Mesothelial cell of epicardium (in vitro differentiated cells): Measurements from ENCODE around the gene SEBOX. TPM values are rescaled to one million over a fixed set of nuclear protein-coding genes. Genes with fewer than 3 reads are reported as not detected.

Experiments used
- DNase-seq, 2 experiments: peaks; one replicate each; pipeline ENCODE4 v3.0.0; 2021; ENCODE audit warnings: low spot score in 2 of 2; ENCODE audit not compliant: unreplicated experiment in 2 of 2
- H3K27ac Mint-ChIP-seq: 2 replicates; pipeline ENCODE4 v1.8.0; 2021; ENCODE audit warnings: mixed read lengths
- H3K27me3 Mint-ChIP-seq: 2 replicates; pipeline ENCODE4 v1.8.0; 2021; ENCODE audit warnings: low read depth, mixed read lengths
- H3K36me3 Mint-ChIP-seq: 2 replicates; pipeline ENCODE4 v1.8.0; 2021; ENCODE audit warnings: mixed read lengths
- H3K4me1 Mint-ChIP-seq: 2 replicates; pipeline ENCODE4 v1.8.0; 2021; ENCODE audit warnings: mixed read lengths
- H3K4me3 Mint-ChIP-seq: 2 replicates; pipeline ENCODE4 v1.8.0; 2021; ENCODE audit warnings: mild to moderate bottlenecking, moderate library complexity, mixed read lengths
- H3K9me3 Mint-ChIP-seq: 2 replicates; pipeline ENCODE4 v1.8.0; 2021; ENCODE audit warnings: mixed read lengths
- total RNA-seq: library from RNA; stranded (reverse); gene quantifications from 3 replicates; pipeline ENCODE4 v1.2.1, GENCODE V29; 2021
- TF ChIP-seq, protein P1 (sequence below): fragments of 200-600 bp; sonication (generic); IDR thresholded peaks from one replicate; pipeline ENCODE4 v1.5.0; 2021; ENCODE audit warnings: antibody characterized with exemption; ENCODE audit not compliant: unreplicated experiment

Gene SEBOX, protein sequence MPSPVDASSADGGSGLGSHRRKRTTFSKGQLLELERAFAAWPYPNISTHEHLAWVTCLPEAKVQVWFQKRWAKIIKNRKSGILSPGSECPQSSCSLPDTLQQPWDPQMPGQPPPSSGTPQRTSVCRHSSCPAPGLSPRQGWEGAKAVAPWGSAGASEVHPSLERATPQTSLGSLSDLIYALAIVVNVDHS
- not detected in 3 replicates for total RNA-seq

- H3K27me3 Mint-ChIP-seq, result no peaks in the 10 kb centered on the region
- H3K4me3 Mint-ChIP-seq, result no peak within 1 kb of the TSS
- no peaks in the 10 kb centered on the region for H3K9me3 Mint-ChIP-seq
- TF ChIP-seq, protein P1, sequence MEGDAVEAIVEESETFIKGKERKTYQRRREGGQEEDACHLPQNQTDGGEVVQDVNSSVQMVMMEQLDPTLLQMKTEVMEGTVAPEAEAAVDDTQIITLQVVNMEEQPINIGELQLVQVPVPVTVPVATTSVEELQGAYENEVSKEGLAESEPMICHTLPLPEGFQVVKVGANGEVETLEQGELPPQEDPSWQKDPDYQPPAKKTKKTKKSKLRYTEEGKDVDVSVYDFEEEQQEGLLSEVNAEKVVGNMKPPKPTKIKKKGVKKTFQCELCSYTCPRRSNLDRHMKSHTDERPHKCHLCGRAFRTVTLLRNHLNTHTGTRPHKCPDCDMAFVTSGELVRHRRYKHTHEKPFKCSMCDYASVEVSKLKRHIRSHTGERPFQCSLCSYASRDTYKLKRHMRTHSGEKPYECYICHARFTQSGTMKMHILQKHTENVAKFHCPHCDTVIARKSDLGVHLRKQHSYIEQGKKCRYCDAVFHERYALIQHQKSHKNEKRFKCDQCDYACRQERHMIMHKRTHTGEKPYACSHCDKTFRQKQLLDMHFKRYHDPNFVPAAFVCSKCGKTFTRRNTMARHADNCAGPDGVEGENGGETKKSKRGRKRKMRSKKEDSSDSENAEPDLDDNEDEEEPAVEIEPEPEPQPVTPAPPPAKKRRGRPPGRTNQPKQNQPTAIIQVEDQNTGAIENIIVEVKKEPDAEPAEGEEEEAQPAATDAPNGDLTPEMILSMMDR, result no peak
- H3K4me1 Mint-ChIP-seq, result no peaks in the 10 kb centered on the region
- peaks cover 6% of the 10 kb centered on the region for H3K36me3 Mint-ChIP-seq
- DNase-seq, result no peak
- H3K27ac Mint-ChIP-seq, result no peak within 1 kb of the TSS
Observed at GRCh38 chr17:28364665-28365363, at the start of gene SEBOX. Gene SEBOX (minus strand): TSS chr17:28365199. CDS start chr17:28365151, 48 bp downstream.

DNA sequence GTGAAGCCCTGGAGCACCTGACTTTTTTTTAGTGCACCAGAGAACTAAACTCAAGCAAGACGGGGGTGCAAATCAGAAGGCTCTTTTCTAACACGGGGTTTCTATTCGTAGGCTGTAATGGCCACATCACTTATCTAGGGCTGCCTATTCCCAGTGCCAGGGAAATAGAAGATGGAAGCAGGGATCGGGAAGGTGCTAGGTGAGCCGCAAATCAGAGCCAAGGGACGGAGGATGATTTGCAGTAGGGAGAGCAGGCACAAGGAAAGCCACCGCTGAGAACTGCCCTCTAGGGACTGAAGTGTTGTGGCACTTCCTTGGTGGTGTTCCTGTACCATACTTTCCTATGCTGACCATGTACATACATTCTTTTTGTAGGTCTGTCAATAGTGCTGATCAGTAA is 48.8 kb upstream of the SEBOX start:
- Mint-ChIP-seq H3K27me3 (peaks cover 1% of the 10 kb centered on the region), H3K4me3 (no peak overlapping the region), H3K4me1 (no peaks in the 10 kb centered on the region), H3K9me3 (no peaks in the 10 kb centered on the region), H3K27ac (no peak overlapping the region), H3K36me3 (no peaks in the 10 kb centered on the region)
- TF ChIP-seq, protein P1, result no peak
- no peak for DNase-seq

- Mint-ChIP-seq H3K27me3 (peaks cover 1% of the 10 kb centered on the region), H3K4me3 (no peak overlapping the region), H3K36me3 (no peaks in the 10 kb centered on the region), H3K9me3 (no peaks in the 10 kb centered on the region), H3K27ac (no peak overlapping the region), H3K4me1 (peaks cover 16% of the 10 kb centered on the region)
- no peak for DNase-seq
- TF ChIP-seq, protein P1, result no peak
Observed at GRCh38 chr17:28412099-28412498, 47.1 kb upstream of the SEBOX start.

GRCh38 chr17:28407974-28408306 is 42.9 kb upstream of the SEBOX start:
- Mint-ChIP-seq H3K36me3 (no peaks in the 10 kb centered on the region), H3K4me3 (no peak overlapping the region), H3K9me3 (no peaks in the 10 kb centered on the region), H3K27me3 (no peaks in the 10 kb centered on the region), H3K4me1 (peaks cover 29% of the 10 kb centered on the region), H3K27ac (peak overlapping the region; percentile 58)
- TF ChIP-seq, protein P1, result no peak
- DNase-seq, result no peak

GRCh38 chr17:28407130-28407973 is 42.4 kb upstream of the SEBOX start:
- Mint-ChIP-seq H3K36me3 (no peaks in the 10 kb centered on the region), H3K9me3 (no peaks in the 10 kb centered on the region), H3K4me1 (peaks cover 29% of the 10 kb centered on the region), H3K4me3 (peak overlapping the region; percentile 36), H3K27me3 (no peaks in the 10 kb centered on the region), H3K27ac (peak overlapping the region; percentile 77)
- TF ChIP-seq, protein P1, result no peak
- DNase-seq, result peak in 1 of 2 experiments; percentile 46
